Ishikawa (cell line): ENCODE results near the gene CXCL14.

Experiments used
- EP300 ChIP-seq: IDR thresholded peaks from 2 replicates; pipeline ENCODE4 v1.6.1; 2012; ENCODE audit warnings: borderline replicate concordance
- RAD21 ChIP-seq: IDR thresholded peaks from 2 replicates; pipeline ENCODE4 v1.6.1; 2012; ENCODE audit warnings: low read depth
- TAF1 ChIP-seq: IDR thresholded peaks from 2 replicates; pipeline ENCODE4 v1.6.1; 2012; ENCODE audit warnings: low read depth, mild to moderate bottlenecking

- TF ChIP-seq TAF1 (no peak), EP300 (no peak), RAD21 (no peak)
These were observed 47.8 kb upstream of the CXCL14 start for GRCh38 chr5:135626636-135627035.
